ENCODE data around the gene ICE1.

- no peak for TF ChIP-seq CTCF (IDR thresholded peaks at IDR 0.05)
- no peak for TF ChIP-seq POLR2A (IDR thresholded peaks at IDR 0.05)
Measured at GRCh38 chr5:5533927-5534326, 111.5 kb downstream of the ICE1 start.

Measured in esophagus squamous epithelium (tissue), 4 donors.